COLO668 (cell line): ENCODE data around the gene STUM.

ENCODE experiments used
- DNase-seq: peaks from one replicate; lab custom pipeline; 2025; ENCODE audit not compliant: unreplicated experiment; lab: John Stamatoyannopoulos, UW

Gene STUM

DNA sequence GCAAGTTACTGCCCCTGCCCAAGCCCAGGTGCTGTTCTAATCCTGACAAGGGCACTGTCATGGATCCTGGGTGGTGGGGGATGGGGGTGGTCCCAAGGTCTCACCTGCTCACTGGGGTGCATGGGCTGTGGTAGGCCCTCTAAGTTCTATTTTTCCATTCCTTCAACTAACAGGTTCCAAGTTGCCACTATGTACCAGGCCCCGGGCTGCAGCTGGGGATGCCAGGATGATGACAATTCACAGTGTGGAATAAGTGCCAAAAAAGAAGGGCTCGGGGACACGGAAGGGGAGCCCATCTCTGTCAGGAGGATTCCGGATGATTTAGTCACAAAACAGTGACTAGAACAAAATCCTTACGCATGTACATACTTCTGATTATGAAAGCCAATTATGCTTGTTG is 76.0 kb downstream of the STUM start:
- no peak for DNase-seq

DNA sequence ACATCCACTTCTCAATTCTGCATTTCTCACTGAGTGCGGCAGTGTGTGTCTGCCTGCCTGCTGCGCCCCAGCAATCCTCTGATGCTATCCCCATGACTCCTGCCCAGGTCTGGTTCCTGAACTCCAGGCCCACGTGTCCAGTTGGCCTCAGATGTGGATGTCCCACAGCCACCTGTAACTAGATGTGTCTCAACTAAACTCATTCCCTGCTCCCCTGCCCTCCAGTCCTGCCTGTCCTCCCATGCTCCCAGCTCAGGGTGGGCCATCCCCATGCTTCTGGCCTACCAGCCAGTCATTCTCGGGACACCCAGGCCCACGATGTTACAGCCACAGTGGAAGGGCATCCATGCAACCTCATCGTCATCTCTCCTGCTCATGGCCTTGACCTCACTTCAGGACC is 76.8 kb downstream of the STUM start:
- DNase-seq: no peak

DNA sequence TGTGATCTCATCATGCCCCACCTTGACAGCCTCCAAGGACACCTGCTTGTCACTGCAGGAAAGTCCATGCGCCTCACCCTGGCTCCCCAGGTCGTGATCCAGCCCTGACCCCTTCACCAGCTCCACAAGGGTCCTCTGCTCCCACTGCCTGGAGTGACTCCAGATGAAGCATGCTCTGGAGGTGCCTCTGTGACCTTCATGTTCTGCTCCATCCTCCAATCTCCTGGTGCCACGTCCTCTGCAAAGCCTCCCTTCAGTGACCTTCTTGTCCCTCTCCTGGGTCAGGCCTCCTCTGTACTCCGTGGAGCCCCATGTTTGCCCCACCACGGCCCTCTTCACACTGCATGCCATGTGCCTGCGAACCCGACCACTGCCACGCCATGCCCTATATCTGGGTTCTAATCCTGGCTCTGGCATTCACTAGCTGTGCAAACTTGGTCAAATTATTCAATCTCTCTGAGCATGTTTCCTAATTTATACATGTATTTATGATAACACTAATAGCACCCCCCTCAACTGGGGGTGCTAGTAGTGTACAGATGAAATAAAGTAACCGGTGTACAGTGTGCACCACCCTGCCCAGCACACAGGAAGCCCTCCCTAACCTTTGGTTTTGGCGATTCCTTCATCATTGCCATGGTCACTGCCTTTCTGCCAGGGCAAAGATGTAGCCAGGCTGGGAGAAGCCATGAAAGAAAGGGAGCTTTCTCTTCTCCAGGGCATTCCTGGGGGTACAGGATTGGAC is 77.4 kb downstream of the STUM start:
- no peak for DNase-seq

GRCh38 chr1:226626577-226626956 is 78.0 kb downstream of the STUM start:
- DNase-seq: no peak

GRCh38 chr1:226627050-226627755 is 78.6 kb downstream of the STUM start:
- peak; percentile 38 for DNase-seq

GRCh38 chr1:226627924-226628611 is 79.5 kb downstream of the STUM start:
- DNase-seq: no peak

GRCh38 chr1:226628612-226629155 is 80.1 kb downstream of the STUM start:
- DNase-seq: peak; percentile 26

GRCh38 chr1:226629210-226629895 is 80.8 kb downstream of the STUM start:
- no peak for DNase-seq

GRCh38 chr1:226629896-226630550 is 81.5 kb downstream of the STUM start:
- DNase-seq: no peak

- DNase-seq: no peak
Observed at GRCh38 chr1:226630592-226630991, 82.0 kb downstream of the STUM start.

DNA sequence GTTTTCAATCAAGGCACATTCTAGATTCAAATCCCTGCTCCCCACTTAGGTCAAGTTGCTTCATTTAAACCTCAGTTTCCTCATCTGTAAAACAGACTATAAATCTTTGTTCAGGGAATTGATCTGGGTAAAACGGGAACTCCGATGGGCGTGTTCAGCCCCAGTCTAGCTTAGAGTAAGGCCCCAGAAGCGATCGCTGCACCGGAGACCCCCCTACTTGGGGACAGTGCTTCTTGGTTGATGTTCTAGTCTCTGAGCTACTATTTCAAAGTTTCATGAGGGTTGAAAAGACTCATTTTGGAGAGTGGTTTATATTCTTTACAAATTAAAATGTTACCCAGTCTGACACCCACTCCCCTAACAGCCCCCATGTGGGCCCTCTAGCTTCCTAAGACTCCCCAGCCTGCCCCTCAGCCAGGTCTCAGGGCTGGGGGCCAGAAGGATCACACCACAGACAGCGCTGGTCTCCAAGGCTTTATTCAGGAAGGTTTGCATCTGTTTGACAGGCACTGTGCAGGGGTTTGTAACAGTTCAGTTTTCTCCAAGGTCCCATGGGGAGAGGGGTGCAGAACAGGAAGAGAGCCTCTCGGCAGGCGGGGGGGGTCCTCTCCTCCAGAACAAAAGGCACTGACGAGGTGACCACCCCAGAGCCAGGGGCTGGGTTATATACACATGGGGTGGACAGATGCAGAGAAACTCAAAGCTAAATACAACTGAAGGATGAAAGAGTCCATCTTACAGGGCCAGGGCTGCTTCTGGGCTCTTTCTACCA is 82.9 kb downstream of the STUM start:
- DNase-seq: no peak

DNA sequence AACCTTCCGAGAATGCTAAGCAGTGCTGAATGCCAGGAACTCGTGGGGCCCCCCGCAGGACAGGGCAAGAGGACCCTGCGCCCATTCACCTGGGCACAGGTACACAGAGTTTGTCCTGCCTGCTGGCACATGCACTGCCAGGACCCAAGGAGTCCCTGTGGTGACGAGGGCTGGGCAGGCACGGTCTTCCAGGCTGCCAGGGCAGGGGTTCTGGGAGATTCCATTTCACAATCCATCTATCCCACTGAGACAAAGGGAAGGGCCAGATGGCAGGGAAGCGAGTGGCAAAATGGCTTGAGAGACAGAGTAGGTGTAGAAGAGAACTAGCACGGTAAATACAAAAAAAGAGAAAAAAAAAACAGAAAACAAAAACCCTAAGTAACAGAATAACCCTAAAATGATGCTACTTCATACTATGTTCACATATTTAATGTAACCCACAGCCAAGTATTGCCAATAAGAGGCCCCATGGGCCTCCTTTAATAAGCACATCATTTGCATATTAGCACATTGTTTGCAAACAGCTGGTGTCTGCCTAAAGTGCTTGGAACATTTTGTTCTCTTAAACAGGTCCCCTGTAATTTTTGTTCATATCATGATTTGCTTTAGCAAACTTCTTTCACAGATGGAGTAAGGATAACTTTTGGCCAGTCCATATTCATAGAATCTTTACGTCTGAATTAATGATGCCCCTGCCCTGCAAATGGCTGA is 83.8 kb downstream of the STUM start:
- DNase-seq: no peak

- DNase-seq: no peak
Observed at GRCh38 chr1:226632922-226633351, 84.4 kb downstream of the STUM start.

DNA sequence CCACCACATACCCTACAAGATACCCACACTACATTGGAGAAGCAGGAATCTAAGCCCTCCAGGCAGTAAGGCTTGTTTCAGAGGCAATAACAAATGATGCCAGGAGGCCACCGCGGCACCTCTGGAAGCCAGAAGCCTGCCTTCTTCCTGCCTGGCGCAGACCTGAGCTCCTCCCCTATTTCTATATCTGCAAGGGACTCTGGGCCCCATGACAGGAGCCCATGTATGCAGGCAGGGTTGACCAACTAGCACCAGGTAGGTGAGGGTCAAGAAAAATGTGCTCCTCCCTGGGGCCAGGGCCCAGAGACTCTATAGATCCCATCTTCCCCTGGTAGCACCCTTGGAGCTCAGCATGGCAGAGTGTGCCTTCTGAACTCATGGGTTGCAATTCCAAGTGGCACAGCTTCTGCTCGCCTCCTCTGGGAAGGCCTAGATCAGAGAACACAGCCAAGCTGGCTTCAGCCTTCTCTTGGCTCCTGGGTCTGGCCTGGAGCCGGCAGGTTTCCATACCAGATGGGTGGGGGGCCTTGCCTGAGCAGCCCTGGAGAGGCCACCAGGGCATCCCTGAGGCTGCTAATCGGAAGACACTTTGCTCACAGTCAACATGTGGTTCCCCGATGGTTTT is 85.1 kb downstream of the STUM start:
- no peak for DNase-seq

DNA sequence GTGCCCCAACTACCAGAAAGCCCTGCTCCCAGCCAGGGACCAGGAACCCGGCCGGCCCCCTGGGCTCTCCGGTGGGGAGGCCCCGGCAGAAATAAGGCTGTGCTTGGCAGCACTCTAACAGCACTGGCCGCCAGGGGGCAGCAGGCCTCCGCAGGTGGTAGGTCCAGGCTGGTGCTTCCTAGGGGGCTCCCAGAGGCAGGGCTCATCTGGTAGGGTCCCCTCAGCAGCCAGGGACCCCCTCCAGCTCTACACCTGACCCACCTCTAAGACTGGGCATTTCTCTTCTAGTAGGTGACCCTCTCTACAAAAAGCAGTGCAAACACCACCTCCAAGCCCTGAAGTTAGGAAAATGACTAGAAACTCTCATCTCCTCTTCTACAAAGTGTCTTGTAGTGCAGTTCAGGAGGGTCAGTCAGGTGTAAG is 85.6 kb downstream of the STUM start:
- peak; percentile 83 for DNase-seq

DNA sequence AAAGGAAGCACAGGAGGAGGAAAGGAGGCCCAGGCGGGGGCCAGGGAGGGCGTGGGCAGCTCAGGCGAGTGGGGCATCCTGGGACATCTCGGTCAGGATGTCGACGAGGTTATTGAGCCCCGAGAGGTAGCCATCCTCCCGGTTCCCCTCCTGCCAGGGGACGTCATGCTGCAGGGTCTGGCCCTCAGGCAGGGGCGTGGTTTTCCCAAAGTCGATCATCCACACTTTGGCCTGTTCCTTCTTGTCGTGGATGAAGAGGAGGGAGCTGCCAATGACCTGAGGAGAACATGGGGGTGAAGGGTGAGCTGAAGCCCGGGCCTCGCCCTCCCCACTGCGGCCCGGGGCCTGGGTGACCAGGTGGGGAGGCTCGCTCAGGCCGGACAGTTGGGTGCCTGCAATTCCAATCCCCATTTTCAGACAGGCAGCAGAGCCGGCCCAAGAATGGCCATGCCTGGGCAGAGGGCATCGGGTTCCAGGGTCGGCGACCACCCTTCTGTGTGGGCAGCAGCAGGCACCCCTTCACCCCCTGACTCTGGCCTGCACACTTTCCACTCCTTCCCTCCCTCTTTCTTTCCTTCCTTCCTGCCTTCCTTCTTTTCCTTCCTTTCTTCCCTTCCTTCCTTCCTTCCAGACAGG is 86.2 kb downstream of the STUM start:
- no peak for DNase-seq

DNA sequence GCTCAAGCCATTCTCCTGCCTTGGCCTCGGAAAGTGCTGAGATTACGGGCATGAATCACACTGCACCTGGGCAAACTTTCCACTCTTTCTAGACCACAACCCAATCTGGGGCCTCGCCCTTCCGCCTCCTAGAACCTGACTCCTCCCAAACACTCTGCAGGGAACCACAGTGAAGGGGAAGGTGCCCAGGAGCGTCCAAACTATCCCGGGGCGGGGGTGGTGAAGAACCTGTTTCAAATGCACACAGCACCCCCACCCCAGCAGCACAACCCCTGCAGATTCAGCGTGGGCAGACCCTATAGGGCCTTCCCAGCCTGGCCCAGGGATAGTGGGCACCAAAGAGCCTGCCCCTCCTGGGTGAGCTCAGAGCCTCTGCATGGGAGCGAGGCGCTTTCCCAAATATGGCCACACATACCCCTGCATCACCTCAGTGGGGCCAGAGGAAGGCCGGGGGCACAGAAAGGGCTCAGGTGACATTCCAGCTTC is 86.9 kb downstream of the STUM start:
- DNase-seq: no peak

GRCh38 chr1:226636847-226637096 is 88.2 kb downstream of the STUM start:
- no peak for DNase-seq
